GM19240 (cell line): ENCODE data around the gene COBL.
"Not testable (repeated sequence)": the region's sequence is repeated elsewhere in the genome, so short reads cannot be mapped to it uniquely, and the experiment has no call there.

Experiments used
- DNase-seq: peaks from one replicate; pipeline ENCODE4 v3.0.0; 2011; ENCODE audit warnings: low spot score; ENCODE audit not compliant: insufficient read length

COBL gene

DNA sequence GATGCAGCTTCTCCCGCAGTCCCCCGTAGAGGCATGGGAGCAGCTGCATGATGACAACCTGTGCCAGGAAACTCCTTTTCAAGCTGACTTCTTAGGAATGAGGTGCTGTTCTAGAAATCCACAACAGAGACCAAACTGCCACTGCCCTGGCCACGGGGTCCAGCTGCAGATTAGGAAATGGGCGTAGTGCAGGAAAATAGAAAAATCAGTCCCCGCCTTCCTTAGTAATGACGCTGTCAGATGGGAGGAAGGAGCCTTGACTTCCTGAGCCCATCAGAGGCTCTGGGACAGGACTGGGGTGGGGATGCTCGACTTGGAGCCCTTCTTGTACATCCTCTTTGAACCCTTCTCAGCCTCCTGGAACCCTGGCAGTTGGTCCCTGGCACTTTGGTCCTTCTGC, 306.1 kb downstream of the COBL start:
- DNase-seq: no peak

DNA sequence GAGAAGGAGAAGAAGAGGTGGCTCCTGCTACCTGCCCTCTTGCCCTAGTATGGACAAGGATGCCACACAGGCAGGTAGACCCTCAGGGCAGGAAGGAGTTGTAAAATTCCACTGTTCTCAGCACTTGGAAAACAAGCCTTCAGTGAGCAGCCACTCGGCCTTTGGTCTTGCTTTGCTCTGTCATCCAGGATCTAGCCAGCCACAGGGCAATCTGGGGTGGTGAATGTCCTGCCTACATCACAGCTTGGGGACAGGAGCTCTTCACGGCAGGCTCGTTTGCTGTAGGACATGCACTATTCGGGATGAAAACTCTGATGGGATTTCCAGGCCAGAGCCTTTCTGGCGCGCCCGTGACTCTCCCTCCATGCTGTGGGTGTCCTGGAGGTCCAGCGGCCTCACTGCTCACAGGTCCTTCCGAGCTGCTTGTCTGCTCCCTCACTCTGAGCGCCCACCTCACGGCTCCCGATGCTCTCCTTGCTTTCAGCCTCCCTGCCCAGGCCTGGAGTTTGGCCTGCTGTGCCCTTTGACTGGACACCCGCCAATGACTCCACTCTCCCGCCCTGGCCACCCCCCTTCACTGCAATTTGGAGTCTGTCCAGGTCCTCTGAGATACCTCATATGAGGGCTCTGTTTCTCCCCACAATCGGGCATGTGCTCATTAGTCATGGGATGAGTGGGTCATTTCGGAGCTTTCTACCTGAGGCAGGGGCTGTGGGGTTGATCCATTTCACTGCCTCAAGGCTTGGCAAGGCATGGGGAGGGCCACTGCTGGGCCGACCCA, 306.7 kb downstream of the COBL start:
- DNase-seq: no peak

DNA sequence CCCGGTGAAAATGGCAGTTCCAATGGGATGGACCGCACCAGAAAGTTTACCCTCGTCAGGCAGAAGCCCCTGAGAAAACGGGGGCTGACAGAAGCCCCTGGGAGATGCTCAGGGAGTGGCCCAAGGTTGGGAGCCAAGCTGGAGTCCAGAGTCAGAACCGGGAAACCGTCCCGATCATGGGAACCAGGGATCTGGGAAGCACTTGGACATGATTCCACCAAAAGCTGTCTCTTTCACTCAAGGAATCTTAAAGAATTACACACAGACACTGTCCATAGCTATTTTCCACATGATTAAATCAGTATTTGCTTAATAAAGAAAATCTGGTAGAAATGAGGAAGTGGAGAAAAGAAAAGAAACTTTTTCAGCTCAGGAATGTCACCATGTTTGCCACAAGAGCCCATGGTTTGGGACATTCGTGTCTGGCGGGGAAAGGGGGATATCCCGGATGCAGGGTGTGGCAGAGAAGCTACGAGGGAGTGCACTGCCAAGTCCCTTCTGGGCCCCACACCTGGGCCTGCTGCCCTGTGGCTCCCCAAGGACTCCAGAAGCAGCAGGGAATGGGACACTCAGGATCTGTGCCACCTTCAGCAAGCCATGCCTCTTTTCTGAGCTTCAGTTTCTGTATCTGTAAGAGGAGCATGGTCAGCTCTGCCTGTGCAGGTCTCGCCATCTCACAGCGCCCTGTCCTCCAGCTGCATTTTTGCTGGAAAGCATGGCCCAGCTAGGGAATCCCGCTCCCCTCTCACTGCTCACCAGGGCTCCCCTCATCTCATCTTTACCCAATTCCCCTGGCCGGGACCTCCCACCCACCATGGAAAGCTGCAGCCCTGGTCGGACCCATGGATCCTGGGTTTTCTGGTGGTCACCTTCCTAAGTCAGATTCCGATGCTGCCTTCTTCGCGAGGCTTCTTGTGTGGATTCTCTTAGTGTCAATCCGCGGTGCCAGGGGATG, 308.8 kb downstream of the COBL start:
- no peak for DNase-seq

DNA sequence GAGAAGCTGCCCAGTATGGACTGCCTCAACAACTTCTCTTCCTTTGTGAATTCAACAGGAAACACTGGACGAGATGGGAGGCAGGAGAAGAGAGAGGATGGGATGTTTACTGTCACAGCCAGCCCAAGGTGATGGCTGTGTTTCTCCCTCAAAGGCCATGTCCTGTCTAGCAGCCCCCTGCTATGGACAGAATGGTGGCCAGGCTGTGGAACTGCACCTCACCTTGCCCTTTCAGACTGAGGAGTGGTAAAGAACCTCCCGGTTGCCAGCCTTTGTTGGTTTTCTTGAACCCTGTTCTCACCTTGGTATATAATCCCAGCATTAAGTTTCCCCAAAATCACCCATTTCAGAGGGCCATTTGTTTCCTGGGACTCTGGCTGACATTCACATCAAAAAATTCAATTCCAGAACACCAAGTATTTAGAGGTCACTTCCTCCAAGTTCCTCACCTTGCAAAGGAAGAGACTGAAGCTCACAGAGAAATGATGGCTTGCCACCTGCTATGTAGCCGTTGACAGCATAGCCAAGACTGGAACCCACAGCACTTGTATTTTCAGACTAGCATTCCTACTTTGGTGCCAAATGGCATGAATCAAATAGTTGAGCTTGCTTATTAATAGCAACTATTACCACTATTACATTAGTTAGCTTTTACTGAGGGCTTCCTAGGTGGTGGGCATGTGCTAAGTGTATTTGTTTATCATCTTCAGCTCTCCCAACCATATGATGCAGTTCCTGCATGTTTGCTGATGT, 309.9 kb downstream of the COBL start:
- no peak for DNase-seq

DNA sequence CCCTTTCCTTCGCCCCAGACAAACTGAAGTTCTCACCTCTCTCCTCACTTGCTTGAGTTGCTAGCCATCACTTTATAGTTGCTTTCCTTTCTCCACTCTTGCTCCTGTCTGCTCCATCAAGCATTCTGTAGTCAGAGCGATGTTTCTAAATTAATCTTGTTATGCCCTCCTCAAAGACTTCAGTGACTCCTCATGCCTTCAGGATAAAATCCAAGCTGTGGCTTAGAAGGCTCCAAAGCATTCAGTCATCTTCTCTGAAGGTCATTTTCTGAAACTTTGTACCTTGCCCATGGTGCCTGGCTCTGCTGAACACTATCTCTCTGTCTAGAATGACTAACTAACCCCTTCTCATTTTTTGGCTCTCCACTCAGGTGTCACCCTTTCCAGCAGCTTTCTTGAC, 311.5 kb downstream of the COBL start:
- DNase-seq: no peak

DNA sequence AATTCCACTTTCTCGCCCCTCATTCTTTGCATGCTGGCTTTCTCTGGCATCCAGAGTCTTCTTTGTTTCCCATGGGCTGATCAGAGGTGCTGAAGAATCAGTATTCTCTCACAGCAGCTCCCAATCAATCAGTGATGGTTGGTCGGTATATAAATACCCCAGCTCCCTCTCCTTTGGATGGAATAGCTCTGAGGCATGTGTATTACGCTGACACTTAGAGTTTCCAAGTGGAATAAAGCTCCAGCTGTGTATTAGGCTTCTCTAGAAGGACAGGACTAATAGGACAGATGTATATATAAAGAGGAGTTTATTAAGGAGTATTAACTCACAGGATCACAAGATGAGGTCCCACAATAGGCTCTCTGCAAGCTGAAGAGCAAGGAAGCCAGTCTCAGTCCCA, 315.7 kb downstream of the COBL start:
- DNase-seq: no peak

DNA sequence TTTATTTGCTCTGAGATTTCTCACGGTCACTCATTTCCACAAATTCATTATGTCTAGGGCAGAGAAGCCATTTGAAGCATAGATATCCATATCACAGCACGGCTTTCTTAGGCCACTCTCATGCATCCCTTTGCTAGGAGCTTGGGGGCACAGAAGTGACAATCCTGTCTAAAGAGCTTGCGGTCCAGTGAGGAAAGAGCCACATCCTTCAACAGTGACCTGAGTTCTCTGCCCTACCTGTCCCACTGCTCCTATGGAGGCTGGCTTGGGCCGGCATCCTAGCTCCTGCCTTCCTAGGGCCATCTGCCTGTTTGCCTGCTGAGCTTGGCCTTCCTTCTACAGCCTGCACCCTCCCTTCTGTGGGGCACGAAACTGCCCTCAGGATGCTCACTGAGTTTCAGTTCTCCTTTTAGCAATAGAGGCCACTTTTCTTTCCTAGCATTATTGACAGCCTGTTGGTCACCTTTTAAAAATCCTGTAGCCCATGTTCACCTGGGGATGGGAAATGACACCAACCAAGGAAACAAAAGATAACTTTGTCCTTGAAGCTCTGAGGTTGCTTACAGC, 321.8 kb downstream of the COBL start:
- no peak for DNase-seq

DNA sequence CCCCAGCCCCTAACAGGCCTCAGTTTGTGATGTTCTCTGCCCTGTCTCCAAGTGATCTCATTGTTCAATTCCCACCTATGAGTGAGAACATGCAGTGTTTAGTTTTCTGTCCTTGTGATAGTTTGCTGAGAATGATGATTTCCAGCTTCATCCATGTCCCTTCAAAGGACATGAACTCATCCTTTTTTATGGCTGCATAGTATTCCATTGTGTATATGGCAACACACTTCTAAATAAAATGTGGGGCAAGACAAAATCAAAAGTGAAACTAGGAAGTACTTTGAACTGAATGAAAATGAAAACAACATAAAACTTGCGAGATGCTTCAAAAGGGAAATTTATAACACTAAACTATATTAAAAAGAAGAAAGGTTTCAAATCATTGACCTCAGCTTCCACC, 326.4 kb downstream of the COBL start:
- DNase-seq: not testable (repeated sequence)

DNA sequence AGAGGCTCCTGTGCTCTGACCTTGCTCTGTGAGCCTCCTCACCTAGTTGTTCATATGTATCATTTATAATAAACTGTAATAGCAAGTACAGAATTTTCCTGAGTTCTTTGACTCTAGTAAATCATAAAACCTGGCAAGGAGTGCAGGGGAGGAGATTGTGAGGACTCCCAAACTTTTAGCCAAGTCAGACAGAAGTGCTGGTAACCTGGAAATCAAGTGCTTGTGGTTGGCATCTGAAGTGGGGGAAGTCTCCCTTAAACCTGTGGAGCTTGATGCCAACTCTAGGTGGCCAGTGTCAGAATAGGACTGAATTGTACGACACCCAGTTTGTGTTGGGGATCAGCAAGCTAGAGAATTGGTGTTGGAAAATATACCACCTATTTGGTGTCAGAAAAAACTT, 327.6 kb downstream of the COBL start:
- no peak for DNase-seq

DNA sequence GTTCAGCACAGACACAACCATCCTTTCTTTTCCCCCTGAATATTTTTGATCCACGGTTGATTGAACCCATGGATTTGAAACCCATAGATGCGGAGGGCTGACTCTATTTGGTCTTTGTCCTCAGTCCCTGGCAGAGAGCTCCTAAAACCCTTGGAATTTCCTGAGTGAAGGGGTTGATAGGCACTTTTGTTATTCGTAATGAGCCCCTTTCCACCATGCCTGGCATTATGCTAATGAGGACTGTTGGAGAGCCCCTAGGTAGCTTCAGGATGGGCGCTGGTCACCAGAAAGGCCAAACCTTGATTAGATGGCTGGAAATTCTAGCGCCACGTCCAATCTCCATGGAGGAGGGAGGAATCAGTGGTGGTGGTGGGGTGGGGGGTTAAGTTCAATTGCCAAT, 328.1 kb downstream of the COBL start:
- DNase-seq: no peak

DNA sequence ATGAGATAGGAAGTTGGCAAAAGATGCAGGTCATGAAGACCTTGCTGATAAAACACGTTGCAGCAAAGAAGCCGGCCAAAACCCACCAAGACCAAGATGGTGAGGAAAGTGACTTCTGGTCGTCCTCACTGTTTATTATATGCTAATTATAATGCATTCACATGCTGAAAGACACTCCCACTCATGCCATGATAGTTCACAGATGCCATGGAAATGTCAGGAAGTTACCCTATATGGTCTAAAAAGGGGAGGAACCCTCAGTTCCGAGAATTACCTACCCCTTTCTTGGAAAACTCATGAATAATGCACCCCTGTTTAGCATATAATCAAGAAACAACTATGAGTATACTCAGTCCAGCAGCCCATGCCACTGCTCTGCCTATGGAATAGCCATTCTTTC, 331.5 kb downstream of the COBL start:
- no peak for DNase-seq

DNA sequence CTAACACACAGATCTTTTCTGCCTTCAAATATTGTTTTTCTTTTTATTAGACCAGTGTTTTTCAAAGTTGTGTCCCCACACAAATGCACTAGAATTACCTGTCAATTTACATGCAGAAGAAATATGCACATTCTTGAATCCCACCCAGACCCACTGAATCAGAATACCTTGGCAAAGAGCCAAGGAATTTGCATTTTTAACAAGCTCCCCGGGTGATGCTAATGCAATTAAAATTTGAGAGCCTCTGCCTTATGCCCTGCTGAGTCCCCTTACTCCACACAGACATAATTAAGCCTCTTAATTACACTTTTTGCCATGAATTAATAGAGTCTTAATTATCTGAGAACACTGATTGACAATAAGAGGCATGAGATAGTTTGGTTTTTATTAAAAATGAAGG, 332.8 kb downstream of the COBL start:
- no peak for DNase-seq

DNA sequence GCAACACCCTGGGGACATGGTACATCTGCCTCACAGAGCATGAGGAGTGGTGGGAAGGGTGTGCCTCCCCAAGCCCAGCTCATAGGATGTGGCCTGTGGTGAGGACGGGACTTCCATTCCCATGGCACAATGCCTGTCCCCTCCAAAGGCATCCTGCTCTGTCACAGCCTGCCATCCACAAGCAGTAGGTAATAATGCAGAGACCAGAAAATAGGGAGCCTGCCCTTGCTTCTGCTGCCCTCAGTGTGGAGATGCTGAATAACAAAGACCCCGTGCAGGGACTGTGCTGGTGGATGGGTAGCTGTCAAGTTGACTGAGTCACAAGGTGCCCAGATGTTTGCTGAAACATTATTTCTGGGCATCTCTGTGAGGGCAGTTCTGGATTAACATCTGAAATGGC, 334.0 kb downstream of the COBL start:
- DNase-seq: no peak

DNA sequence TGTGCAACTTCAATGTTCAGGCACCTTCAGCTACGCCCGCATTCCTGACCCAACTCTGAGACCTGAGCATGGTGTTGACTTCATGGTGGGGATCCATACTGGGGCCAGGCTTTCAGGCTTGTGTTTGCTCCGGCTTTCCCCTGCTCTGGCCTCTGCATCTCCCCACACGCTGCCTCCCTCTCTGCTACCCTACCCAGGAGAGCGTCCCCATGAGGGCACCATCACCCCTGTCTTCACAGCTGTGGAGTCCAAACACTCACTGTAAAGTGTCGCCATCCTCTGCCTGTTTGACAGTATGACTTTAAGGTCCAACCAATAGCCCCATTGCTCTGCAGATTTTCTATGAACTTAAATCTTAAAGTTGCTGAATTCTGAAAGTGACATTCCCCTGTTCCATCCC, 334.9 kb downstream of the COBL start:
- no peak for DNase-seq

DNA sequence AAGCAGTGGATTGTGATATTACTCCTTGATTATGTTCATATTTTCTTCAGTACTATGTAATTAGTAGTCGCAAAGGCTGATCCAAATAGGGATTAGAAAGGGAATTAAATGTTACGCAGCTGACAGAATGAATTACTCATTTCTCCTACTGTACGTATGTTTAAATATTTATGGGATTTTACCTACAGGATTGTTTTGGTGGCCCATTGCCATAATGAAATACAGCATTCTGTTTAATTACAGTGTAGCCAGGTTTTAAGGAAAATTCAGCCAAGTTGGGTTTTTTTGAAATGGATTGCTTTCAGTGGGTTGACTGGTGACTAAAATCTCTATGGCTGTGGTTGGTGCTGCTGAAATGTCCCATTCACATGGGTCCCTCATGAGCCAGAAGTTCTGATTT, 336.2 kb downstream of the COBL start:
- no peak for DNase-seq

DNA sequence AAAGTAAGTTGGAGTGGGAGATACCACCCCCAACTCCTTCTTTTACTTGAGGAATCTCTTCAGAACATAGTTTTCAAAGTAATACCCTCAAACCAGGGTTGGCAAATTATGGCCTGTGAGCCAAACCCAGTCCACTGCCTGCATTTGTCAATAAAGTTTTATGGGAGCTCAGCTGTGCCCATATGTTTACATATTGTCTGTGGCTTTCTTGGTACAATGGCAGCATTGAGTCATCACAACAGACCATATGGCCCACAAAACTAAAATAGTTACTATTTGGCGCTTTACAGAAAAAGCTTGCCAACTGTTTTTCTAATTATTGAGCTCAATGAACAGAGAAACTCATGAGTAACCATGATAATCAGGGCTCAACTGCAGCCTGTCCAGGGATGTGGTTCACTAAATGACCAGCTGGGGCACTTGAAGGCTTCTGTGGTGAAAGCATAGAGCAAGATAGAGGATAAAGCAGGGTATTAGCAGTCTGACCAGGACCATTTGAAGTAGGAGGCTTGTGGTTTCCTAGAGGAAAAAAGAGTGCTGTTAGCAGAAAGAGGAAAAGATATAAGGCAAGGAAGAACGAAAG, 337.9 kb downstream of the COBL start:
- no peak for DNase-seq

DNA sequence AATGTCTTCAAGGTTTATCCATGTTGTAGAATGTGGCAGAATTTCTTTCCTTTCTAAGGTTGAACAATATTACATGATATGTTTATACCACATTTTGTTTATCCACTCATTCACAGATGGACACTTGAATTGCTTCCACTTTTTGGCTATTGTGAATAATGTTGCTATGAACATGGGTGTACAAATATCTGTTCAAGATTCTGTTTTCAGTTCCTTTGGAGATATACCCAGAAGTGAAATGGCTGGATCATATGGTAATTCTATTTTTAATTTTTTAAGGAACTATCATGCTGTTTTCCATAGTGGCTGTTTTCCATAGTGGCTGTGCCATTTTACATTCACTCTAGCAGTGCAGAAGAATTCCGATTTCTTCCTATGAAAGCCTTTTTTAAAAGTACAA, 339.2 kb downstream of the COBL start:
- no peak for DNase-seq

DNA sequence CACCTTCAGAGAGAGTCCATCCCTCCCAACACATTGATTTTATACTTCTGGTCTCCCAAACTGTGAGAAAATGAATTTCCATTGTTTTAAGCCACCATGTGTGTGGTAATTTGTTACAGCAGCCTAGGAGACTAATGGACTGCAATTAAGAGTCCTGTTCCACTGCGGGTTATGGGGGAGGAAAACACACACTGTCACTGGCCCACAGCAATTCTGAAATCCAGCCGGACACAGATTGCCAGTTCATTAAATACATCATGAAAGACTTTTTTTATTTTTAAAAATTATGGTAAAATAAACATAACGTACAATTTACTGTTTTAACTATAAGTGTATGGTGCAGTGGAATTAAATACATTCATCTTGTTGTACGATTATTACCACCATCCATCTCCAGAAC, 340.5 kb downstream of the COBL start:
- no peak for DNase-seq

DNA sequence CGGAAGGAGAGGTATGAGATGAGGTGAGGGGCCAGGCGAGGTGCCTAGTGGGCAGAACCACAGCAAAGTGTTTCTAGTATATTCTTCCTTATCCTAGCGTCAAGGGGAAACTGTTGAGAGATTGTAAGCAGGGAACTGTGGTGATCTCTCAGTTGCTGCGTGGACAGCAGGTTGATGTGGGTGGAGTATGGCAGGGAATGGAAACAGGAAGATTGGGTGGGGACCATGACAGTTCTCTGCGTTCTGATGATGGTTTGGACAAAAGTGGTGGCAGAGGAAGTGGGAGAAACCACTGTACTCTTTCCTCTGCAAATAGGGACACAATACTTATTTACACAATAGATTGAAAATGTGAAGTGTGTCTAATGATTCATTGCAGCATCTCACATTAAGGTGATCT, 342.4 kb downstream of the COBL start:
- no peak for DNase-seq

DNA sequence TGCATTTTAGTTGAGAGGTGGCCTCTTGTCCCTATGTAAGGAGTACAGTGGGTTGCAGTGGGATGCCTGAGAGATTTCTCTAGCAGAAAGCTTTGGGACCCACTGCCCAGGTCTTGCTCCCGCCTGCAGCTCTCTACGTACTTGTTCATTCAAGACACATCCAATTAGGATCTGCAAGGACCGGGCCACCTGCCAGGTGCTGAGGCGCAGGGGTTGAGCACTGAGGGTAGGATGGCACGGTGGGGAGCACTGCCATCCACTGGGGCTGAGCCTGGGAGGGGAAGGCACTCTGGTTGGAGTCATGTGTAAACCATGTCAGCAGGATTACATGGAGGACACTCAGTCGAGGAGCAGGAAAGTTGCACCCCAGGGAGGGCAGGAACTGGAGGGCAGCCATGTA, 342.8 kb downstream of the COBL start:
- DNase-seq: no peak

DNA sequence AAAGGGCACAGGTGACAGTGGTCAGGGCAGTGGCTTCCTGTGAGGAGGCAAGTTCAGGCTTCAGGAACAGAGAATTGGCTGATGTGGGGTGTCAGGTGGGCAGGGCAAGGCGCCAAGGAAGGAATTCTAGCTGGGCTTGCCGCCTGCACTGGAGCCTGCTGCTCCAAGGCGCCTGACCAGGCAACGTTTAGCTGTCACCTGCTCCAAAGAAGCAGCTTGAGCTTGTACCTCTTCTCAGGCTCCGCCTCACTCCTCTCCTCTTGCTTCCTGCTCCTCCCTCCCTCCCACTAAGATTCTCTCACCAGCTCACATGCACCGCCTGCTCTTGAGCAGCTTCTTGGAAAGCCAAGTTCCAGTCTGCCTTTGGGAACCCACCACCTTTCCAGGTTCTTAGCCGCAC, 346.5 kb downstream of the COBL start:
- DNase-seq: no peak
